K562 (cell line): ENCODE results near the gene PPP4R1. TPM values are rescaled to one million over a fixed set of nuclear protein-coding genes. Genes with fewer than 3 reads are reported as not detected.

ENCODE experiments used
- CHD7 ChIP-seq: fragments of 200-600 bp; sonication (generic); IDR thresholded peaks from one replicate; pipeline ENCODE4 v1.6.1; 2012; ENCODE audit warnings: mild to moderate bottlenecking, low read depth, low read length, inconsistent platforms
- NR2C1 ChIP-seq, 2 experiments: fragments of 450-650 bp; IDR thresholded peaks; 2 replicates each; pipeline ENCODE4 v1.6.1; 2017; ENCODE audit warnings: mild to moderate bottlenecking in 2 of 2, antibody characterized with exemption in 1 of 2, inconsistent platforms in 1 of 2, missing compliant biosample characterization in 1 of 2, missing genetic modification characterization in 1 of 2
- ZNF143 ChIP-seq: sonication (generic); formaldehyde crosslinking; IDR thresholded peaks from 2 replicates; pipeline ENCODE4 v1.9.0; 2022; ENCODE audit warnings: mild to moderate bottlenecking, missing genetic modification reagents
- polyA plus RNA-seq, 8 experiments: library from polyadenylated mRNA; depleted of rRNA in 4 of 8; stranded (reverse) in 5 of 8; unstranded in 3 of 8; fragments of >200 nt; fragmentation: Nextera tagmentation in 2 of 8; fragmentation: Illumina TruSeq in 1 of 8; extraction: Ambion mirVana in 2 of 8; extraction: Trizol in 1 of 8; gene quantifications; 2 replicates each; pipeline versions ENCODE4 v1.2.1 to v1.2.3, GENCODE V29; 2011 to 2014; ENCODE audit warnings: inconsistent platforms in 1 of 8, missing spikeins in 1 of 8
- total RNA-seq, 7 experiments: library from RNA; depleted of rRNA in 6 of 7; stranded (reverse); fragments of >200 nt in 6 of 7; fragmentation: Illumina TruSeq in 2 of 7; extraction: Trizol in 2 of 7; gene quantifications; 2 replicates each; pipeline versions ENCODE4 v1.2.1 to v1.2.3, GENCODE V29; 2011 to 2021; ENCODE audit warnings: low replicate concordance in 1 of 7

PPP4R1 gene
- total and polyA plus RNA-seq, 9 of the 15 experiments (the other 6 are each of a cell fraction or from before 2014, with no cell fraction given), result 23.5 to 136 (median 84.5) TPM

DNA sequence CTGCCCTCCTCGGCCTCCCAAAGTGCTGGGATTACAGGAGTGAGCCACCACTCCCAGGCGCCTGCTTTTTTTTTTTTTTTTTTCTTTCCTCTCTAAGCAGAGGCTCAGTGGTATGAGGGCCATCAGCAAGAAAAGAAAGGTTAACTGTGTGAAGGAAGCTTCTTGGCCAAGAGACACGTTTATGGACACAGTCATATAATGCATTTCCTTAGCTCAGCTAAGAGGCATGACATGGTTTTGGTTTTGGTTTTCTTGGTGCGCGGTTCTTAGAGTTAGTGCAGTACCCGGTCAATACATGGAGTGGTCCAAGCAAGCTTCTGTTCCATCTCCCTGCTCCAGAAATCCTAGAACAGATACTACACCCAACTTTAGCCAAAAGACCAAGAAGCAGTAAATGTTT lies 96.5 kb downstream of the PPP4R1 start (continued):
- TF ChIP-seq CHD7, result no peak
- no peak for TF ChIP-seq NR2C1 (IDR thresholded peaks at IDR 0.05)
- no peak for TF ChIP-seq NR2C1 (tag; IDR thresholded peaks at IDR 0.05)
- TF ChIP-seq ZNF143 (CRISPR knock-in tag), result no peak
